Measurements from ENCODE around the gene LRRC75A. TPM values are rescaled to one million over a fixed set of nuclear protein-coding genes. Genes with fewer than 3 reads are reported as not detected.
A peak's percentile ranks its signal among the peaks of the same experiment; 100 is the strongest.
"Not testable (repeated sequence)": the region's sequence is repeated elsewhere in the genome, so short reads cannot be mapped to it uniquely, and the experiment has no call there.

Gene LRRC75A, protein sequence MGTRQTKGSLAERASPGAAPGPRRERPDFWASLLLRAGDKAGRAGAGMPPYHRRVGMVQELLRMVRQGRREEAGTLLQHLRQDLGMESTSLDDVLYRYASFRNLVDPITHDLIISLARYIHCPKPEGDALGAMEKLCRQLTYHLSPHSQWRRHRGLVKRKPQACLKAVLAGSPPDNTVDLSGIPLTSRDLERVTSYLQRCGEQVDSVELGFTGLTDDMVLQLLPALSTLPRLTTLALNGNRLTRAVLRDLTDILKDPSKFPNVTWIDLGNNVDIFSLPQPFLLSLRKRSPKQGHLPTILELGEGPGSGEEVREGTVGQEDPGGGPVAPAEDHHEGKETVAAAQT
- total RNA-seq, result 1 to 10 TPM; 1.2 to 1.8 TPM

DNA sequence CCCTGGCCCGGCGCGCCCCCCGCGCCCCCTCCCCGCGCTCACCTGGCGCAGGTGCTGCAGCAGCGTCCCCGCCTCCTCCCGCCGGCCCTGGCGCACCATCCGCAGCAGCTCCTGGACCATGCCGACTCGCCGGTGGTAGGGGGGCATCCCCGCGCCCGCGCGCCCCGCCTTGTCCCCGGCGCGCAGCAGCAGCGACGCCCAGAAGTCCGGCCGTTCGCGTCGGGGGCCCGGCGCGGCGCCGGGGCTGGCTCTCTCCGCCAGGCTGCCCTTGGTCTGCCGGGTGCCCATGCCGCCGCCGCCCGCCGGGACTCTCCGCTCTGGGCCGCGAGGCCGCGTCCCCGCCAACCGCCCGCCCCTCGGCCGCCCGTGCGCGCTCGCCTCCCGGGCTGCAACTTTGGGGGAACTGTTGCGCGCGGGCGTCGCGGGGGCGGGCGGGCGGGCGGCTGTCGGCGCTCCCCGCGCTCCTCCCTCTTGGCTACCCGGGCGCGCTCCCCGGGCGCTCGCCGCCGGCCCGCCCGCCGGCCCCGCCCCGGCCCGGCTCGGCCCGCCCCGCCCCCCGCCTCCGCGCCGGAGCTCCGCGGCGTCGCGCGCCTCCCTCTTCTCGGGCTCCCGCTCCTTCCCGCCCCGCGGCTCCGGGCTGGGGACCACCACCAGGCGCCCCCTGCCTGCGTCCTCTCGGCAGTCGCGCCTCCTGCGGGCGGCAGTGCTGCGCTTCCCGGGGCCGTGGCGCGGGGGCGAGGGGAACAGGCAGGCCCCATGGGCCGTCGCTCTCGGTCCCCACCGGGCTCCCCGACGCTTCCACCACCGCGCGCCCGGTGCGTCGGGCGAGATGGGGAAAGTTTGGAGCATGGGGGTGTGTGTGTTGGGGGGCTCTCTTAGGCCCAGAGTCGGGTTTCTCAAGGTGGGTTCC, at the start of gene LRRC75A:
LRRC75A (minus strand) TSS at position 491 of the 910 bp plus-strand sequence; CDS start at position 288, 203 bp downstream.
- Mint-ChIP-seq H3K36me3 (ENCODE audit: low read depth) (no peaks in the 10 kb centered on the region), H3K4me3 (peak within 1 kb of the TSS; percentile 72), H3K9me3 (no peaks in the 10 kb centered on the region), H3K27ac (no peak within 1 kb of the TSS), H3K4me1 (peaks cover 11% of the 10 kb centered on the region), H3K27me3 (peaks cover 41% of the 10 kb centered on the region)
- peak; percentile 52 for DNase-seq
- ChIA-PET CTCF (interaction anchor here (1.0 kb wide), 1 partner anchor 43 kb away, joined by 3 read pairs; no protein-coding TSS in a partner anchor), POLR2A (no interaction called here)

DNA sequence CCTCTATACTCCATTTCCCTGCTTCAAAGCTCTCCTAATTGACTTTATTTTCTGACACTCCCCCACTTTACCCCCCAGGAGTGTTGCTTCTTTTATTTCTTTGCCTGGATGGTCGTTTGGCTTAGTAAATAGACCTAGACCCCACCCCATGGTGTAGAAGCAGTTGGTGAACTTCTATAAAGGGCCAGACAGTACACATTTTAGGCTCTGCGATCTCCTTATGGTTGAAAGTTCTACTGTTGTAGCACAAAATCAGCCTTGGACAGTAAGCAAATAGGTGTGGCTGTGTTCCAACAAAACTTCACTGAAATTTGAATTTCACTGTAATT, 45.1 kb upstream of the LRRC75A start:
- H3K9me3 Mint-ChIP-seq, result peaks cover 18% of the 10 kb centered on the region
- H3K4me1 Mint-ChIP-seq, result peaks cover 19% of the 10 kb centered on the region
- H3K27me3 Mint-ChIP-seq, result peaks cover 3% of the 10 kb centered on the region
- H3K36me3 Mint-ChIP-seq (ENCODE audit: low read depth), result peaks cover 9% of the 10 kb centered on the region
- peak overlapping the region; percentile 97 for H3K4me3 Mint-ChIP-seq
- H3K27ac Mint-ChIP-seq, result peak overlapping the region; percentile 97
- DNase-seq, result no peak
- CTCF ChIA-PET, result interaction anchor here (1.0 to 3.0 kb wide), 7 partner anchors 14 to 156 kb away, joined by 3 to 34 read pairs (median 4); partner anchors contain the start of genes TRPV2 and UBB
- POLR2A ChIA-PET, result interaction anchor here (1.8 to 2.6 kb wide), 4 partner anchors 47 to 322 kb away, joined by 6 to 15 read pairs (median 8); partner anchors contain the start of gene NCOR1

DNA sequence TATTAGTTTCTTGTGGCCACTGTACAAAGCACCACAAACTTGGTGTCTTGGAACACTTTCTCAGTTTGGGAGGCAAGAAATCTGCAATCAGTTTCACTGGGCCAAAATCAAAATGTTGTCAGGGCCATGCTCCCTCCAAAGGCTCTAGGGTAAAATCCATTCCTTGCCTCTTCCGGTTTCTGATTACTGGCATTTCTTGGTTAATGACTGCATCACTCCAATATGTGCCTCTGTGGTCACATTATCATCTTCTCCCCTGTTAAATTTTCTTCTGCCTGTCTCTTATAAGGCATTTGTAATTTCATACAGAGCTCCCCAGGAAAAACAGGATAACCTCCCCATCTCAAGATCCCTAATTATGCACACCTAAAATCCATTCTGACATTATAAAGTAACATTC, 42.2 kb upstream of the LRRC75A start:
- Mint-ChIP-seq H3K27ac (no peak overlapping the region), H3K4me1 (peaks cover 19% of the 10 kb centered on the region), H3K9me3 (peaks cover 8% of the 10 kb centered on the region), H3K4me3 (no peak overlapping the region), H3K27me3 (peaks cover 12% of the 10 kb centered on the region), H3K36me3 (ENCODE audit: low read depth) (peaks cover 9% of the 10 kb centered on the region)
- POLR2A ChIA-PET, result interaction anchor here (1.1 kb wide), 1 partner anchor 93 kb away, joined by 3 read pairs; no protein-coding TSS in a partner anchor
- no peak for DNase-seq
- CTCF ChIA-PET, result interaction anchor here (0.7 to 1.0 kb wide), 2 partner anchors 13 to 43 kb away, joined by 3 read pairs; partner anchors contain the start of gene LRRC75A

DNA sequence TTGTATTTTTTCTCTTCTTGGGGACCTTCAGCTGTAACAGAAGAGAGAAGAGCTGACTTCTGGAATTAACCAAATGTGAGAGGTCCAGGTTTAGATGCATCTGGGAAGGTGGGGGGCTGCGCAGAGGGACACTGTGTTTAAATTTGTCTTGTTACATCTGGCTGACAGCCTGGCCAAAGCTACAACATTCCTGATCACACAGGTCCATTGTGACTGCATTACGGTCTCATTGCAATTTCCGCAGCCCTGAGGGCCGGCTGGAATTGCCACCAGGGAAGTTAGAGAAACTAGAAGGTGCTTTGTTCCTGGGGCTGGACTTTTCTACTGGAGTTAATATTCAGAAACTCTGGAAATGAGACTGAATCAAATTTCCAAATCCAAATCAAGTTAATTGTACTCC, 37.9 kb upstream of the LRRC75A start:
- no peaks in the 10 kb centered on the region for H3K36me3 Mint-ChIP-seq (ENCODE audit: low read depth)
- H3K4me3 Mint-ChIP-seq, result no peak overlapping the region
- CTCF ChIA-PET, result interaction anchor here (2.0 kb wide), 1 partner anchor 8 kb away, joined by 7 read pairs; no protein-coding TSS in a partner anchor

DNA sequence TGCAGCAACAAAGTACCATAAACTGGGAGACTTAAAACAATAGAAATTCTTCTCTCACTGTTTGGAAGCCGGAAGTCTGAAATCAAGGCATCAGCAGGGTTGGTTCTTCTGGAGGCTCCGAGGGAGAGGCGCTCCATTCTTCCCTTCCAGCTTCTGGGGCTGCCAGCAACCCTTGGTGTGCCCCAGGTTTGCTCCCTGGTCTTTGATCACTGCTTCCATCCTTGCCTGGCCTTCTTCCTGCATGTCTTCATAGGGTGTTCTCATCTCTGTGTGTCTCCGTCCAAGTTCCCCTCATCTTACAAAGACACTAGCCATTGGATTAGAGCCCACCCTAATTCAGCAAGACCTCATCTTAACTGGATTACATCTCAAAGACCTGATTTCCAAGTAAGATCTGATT, 35.3 kb upstream of the LRRC75A start:
- H3K27ac Mint-ChIP-seq, result no peak overlapping the region
- no peak for DNase-seq
- no peaks in the 10 kb centered on the region for H3K36me3 Mint-ChIP-seq (ENCODE audit: low read depth)
- ChIA-PET POLR2A (no interaction called here), CTCF (interaction anchor here (1.3 kb wide), 1 partner anchor 9 kb away, joined by 3 read pairs; no protein-coding TSS in a partner anchor)
- H3K4me1 Mint-ChIP-seq, result peaks cover 2% of the 10 kb centered on the region
- H3K4me3 Mint-ChIP-seq, result no peak overlapping the region
- H3K27me3 Mint-ChIP-seq, result peaks cover 35% of the 10 kb centered on the region
- H3K9me3 Mint-ChIP-seq, result no peaks in the 10 kb centered on the region

More for the DNA sequence above, 37.9 kb upstream of the LRRC75A start:
- Mint-ChIP-seq H3K27ac (no peak overlapping the region), H3K4me1 (peaks cover 3% of the 10 kb centered on the region), H3K9me3 (no peaks in the 10 kb centered on the region), H3K27me3 (peaks cover 32% of the 10 kb centered on the region)
- POLR2A ChIA-PET, result no interaction called here
- no peak for DNase-seq

DNA sequence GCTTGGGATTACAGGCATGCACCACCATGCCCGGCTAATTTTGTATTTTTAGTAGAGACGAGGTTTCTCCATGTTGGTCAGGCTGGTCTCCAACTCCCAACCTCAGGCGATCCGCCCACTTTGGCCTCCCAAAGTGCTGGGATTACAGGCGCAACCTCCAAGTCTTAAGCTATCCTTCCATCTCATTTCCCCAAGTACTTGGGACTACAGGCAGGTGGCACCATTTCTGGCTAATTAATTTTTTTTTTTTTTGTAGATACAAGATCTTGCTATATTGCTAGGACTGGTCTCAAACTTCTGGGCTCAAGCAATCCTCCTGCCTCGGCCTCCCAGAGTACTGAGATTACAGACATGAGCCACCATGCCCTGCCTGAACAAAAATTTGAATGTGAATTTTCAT, 33.6 kb upstream of the LRRC75A start:
- CTCF ChIA-PET, result interaction anchor here (0.7 to 1.2 kb wide), 2 partner anchors 19 to 64 kb away, joined by 3 to 4 read pairs; no protein-coding TSS in a partner anchor
- POLR2A ChIA-PET; H3K9me3 Mint-ChIP-seq; H3K4me3 Mint-ChIP-seq; H3K27ac Mint-ChIP-seq; H3K36me3 Mint-ChIP-seq (ENCODE audit: low read depth); DNase-seq; H3K4me1 Mint-ChIP-seq: not testable (repeated sequence)
- H3K27me3 Mint-ChIP-seq, result peaks cover 33% of the 10 kb centered on the region

DNA sequence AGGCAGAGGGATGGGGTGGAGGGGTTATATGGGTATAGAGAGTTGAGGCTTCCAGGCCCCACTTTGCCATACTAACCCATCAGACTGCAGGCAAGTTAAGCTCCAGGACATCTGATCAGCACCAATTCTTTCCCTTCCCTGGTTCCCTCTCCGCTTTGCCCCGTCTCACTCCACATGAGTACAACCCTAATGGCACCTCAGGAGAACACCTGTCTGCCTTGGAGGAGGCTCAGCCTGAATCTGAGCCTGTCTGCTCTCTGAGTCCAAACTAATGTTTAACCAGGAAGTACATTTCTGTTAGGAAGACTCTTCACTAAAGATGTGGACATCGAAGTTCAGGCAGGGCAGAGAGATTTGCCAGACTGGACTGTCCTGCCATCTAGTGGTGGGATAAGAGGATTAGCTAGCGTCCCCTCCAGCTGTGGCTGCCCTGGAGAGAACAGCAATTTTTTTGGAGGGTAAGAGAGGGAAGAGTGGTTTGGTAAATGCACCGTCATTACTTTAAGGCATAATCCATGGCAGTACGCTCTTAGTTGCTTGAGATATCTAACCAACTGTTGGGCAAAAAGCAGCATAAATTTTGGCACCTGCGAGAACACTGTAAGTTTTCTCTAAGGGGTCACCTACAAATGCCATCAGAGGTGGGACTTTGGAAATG, 29.2 kb upstream of the LRRC75A start:
- CTCF ChIA-PET, result interaction anchor here (0.5 to 4.9 kb wide), 28 partner anchors 9 to 520 kb away, joined by 3 to 63 read pairs (median 4); partner anchors contain the start of gene TRPV2
- Mint-ChIP-seq H3K4me1 (peaks cover 4% of the 10 kb centered on the region), H3K36me3 (ENCODE audit: low read depth) (no peaks in the 10 kb centered on the region), H3K27me3 (peaks cover 29% of the 10 kb centered on the region), H3K27ac (no peak overlapping the region), H3K9me3 (no peaks in the 10 kb centered on the region), H3K4me3 (no peak overlapping the region)
- POLR2A ChIA-PET, result interaction anchor here (2.4 kb wide), 1 partner anchor 69 kb away, joined by 5 read pairs; no protein-coding TSS in a partner anchor
- DNase-seq, result peak; percentile 69

DNA sequence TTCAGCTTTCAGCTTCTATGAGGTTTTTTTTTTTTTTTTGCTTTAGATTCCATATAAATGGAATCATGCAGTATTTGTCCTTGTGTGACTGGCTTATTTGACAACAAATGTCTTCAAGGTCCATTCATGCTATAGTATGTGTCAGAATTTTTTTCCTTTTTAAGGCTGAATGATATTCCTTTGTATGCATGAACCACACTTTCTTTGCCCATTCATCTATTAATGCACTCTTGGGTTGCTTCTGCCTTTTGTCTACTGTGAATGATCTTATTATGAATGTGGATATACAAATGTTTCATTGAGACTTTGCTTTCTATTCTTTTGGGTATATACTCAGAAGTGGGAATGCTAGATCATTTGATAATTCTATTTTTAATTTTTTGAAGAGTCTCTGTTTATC, 27.0 kb upstream of the LRRC75A start:
- POLR2A ChIA-PET, result no interaction called here
- H3K27me3 Mint-ChIP-seq, result peaks cover 40% of the 10 kb centered on the region
- H3K36me3 Mint-ChIP-seq (ENCODE audit: low read depth), result no peaks in the 10 kb centered on the region
- no peaks in the 10 kb centered on the region for H3K9me3 Mint-ChIP-seq
- no peak overlapping the region for H3K27ac Mint-ChIP-seq
- no peak overlapping the region for H3K4me3 Mint-ChIP-seq
- CTCF ChIA-PET, result interaction anchor here (0.9 to 1.2 kb wide), 4 partner anchors 8 to 155 kb away, joined by 3 to 6 read pairs (median 3); no protein-coding TSS in a partner anchor
- peaks cover 5% of the 10 kb centered on the region for H3K4me1 Mint-ChIP-seq
- DNase-seq, result no peak

DNA sequence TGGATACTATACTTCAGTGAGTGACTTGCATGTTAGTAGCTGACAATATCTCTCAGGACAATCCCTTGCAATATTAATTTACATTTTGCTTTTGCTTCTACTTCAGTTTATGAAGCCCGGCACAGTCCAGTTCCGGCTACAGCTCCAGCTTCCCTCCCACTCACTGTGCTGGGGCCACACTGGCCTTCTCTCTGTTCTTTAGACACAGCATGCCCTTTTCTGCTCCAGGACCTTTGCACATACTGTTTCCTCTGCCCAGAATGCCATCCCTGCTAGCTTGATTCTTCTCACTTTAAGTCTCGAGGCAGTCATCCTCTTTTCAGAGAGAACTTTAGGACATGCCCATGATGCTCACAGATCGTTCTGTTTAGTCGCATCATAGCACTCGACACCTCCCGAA, 25.5 kb upstream of the LRRC75A start:
- CTCF ChIA-PET, result interaction anchor here (0.7 to 1.4 kb wide), 5 partner anchors 8 to 154 kb away, joined by 3 to 5 read pairs (median 3); no protein-coding TSS in a partner anchor
- Mint-ChIP-seq H3K27ac (no peak overlapping the region), H3K9me3 (no peaks in the 10 kb centered on the region), H3K36me3 (ENCODE audit: low read depth) (no peaks in the 10 kb centered on the region), H3K4me3 (no peak overlapping the region), H3K4me1 (peaks cover 5% of the 10 kb centered on the region), H3K27me3 (peaks cover 39% of the 10 kb centered on the region)
- POLR2A ChIA-PET, result no interaction called here
- DNase-seq, result no peak

DNA sequence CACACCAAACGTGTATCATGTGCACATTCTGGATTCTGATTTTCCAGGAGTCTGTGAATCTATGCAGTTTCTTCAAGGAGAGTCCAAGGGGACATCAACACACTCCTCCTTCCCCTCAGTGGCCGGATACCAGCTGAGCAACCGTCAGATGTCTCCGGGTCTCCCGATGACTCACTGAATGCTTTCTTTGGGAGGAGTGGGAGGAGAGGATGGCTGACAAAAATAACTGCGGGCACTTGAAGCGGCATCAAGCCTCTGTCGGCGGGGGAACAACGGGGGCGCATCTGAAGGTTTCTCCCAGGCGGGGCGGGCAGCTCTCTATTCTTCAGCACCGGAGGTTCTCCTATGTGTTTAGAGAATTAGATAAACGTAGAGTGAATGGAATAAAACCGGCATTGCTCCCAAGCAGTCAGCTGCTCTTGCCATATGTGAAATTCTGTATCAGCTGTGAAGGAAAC, 24.6 kb upstream of the LRRC75A start:
- no peaks in the 10 kb centered on the region for H3K9me3 Mint-ChIP-seq
- H3K27me3 Mint-ChIP-seq, result peaks cover 39% of the 10 kb centered on the region
- no peak overlapping the region for H3K4me3 Mint-ChIP-seq
- CTCF ChIA-PET, result interaction anchor here (0.7 to 1.1 kb wide), 3 partner anchors 7 to 68 kb away, joined by 3 to 5 read pairs (median 3); no protein-coding TSS in a partner anchor
- H3K36me3 Mint-ChIP-seq (ENCODE audit: low read depth), result no peaks in the 10 kb centered on the region
- no peak overlapping the region for H3K27ac Mint-ChIP-seq
- no peak for DNase-seq
- peaks cover 11% of the 10 kb centered on the region for H3K4me1 Mint-ChIP-seq
- POLR2A ChIA-PET, result no interaction called here

DNA sequence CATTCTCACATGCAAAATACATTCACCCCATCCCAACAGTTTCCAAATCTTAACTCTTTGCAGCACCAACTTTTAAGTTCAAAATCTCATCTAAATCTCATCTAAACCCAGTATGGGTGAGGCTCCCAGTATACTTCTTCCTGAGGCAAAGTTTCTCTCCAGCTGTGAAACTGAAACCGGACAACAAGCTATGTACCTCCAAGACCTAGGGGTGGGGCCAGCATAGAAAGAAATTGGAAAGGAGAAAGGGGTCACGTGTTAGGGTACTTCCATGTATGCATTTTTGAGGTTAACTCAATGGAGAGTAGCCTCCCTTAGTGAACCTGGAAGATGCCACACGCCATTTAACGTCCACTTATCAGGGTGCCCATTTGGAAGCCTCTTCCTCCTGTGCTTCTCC, 23.9 kb upstream of the LRRC75A start:
- peaks cover 39% of the 10 kb centered on the region for H3K27me3 Mint-ChIP-seq
- no peak overlapping the region for H3K27ac Mint-ChIP-seq
- H3K36me3 Mint-ChIP-seq (ENCODE audit: low read depth), result no peaks in the 10 kb centered on the region
- H3K4me3 Mint-ChIP-seq, result no peak overlapping the region
- peaks cover 10% of the 10 kb centered on the region for H3K4me1 Mint-ChIP-seq
- ChIA-PET CTCF (interaction anchor here (1.1 kb wide), 1 partner anchor 62 kb away, joined by 5 read pairs; no protein-coding TSS in a partner anchor), POLR2A (no interaction called here)
- no peaks in the 10 kb centered on the region for H3K9me3 Mint-ChIP-seq
- DNase-seq, result no peak

DNA sequence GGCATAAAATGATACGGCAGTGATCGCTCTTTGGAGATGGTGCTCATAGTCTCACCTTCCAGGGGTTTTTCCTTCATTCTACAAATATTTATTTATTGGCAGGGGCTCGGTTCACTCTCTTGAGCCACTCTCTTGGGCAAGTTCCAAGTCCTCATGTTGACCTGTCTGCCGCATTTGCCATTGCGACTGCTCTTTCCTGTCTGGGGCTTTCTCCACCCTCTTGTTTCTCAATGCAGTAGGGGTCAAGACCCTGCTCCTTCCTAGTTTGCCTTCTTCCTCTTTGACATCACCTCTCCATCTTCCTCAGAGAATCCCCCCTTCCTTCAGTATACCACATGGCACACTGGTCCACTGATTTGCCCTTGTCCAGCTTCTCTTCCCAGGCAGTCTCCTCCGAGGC, 21.9 kb upstream of the LRRC75A start:
- Mint-ChIP-seq H3K27ac (no peak overlapping the region), H3K27me3 (peaks cover 35% of the 10 kb centered on the region), H3K9me3 (no peaks in the 10 kb centered on the region), H3K36me3 (ENCODE audit: low read depth) (no peaks in the 10 kb centered on the region), H3K4me1 (peaks cover 10% of the 10 kb centered on the region), H3K4me3 (no peak overlapping the region)
- ChIA-PET POLR2A (no interaction called here), CTCF (no interaction called here)
- DNase-seq, result no peak
